Measurements from ENCODE around the gene ARSK. TPM values are rescaled to one million over a fixed set of nuclear protein-coding genes. Genes with fewer than 3 reads are reported as not detected.

The ARSK gene
- total RNA-seq, 1 experiment from 2014 or later, result 8.5 TPM

GRCh38 chr5:95565280-95565920 is 10.5 kb downstream of the ARSK start:
- H4K8ac ChIP-seq (replicated peaks; ENCODE audit: insufficient read length, low read depth, low read length), result no peak overlapping the region
- H2AK5ac ChIP-seq (ENCODE audit: insufficient read length, low read length), result no peak overlapping the region
- Mint-ChIP-seq H3K9me3 (no peaks in the 10 kb centered on the region), H3K27ac (no peak overlapping the region), H3K27me3 (ENCODE audit: low read depth) (no peaks in the 10 kb centered on the region), H3K36me3 (ENCODE audit: insufficient read depth in 1 of 3, low read depth in 3 of 3) (peaks cover 0 to 9% (median 0%) of the 10 kb centered on the region in 3 experiments; a peak in 3 of 7 replicates), H3K4me1 (no peaks in the 10 kb centered on the region; a peak in 1 of 4 replicates), H3K4me3 (no peak overlapping the region)
- H3T11ph ChIP-seq (ENCODE audit: low read length), result no peak overlapping the region
- H4K20me1 ChIP-seq (ENCODE audit: control insufficient read depth, insufficient read depth, insufficient read length), result no peaks in the 10 kb centered on the region
- H4K5ac ChIP-seq (ENCODE audit: insufficient read length, low read depth, low read length), result no peak overlapping the region
- no peaks in the 10 kb centered on the region for H3K27me3 ChIP-seq (ENCODE audit: insufficient read depth, low read length)
- DNase-seq, result no peak
- no peaks in the 10 kb centered on the region for H3K4me1 ChIP-seq (ENCODE audit: insufficient read depth, low read length)
- H3K27ac ChIP-seq (ENCODE audit: insufficient read length, low read depth, low read length), result no peak overlapping the region
- H2BK12ac ChIP-seq (ENCODE audit: insufficient read length, low read depth, low read length), result no peak overlapping the region
- no peak overlapping the region for H3K14ac ChIP-seq (ENCODE audit: insufficient read depth, low read length)
- no peak overlapping the region for H2BK15ac ChIP-seq (ENCODE audit: low read depth, low read length)
- no CpG with 5 or more reads among the region's 4 CpGs for WGBS (ENCODE audit: extremely low coverage, insufficient read length, low lambda C conversion rate)
- no peak overlapping the region for H3K9ac ChIP-seq (ENCODE audit: extremely low read depth, insufficient read length, low read length)
- no peak for TF ChIP-seq CTCF (conservative IDR thresholded peaks at IDR 0.05)
- H3K56ac ChIP-seq (ENCODE audit: insufficient read length, low read depth, low read length), result no peak overlapping the region
- H3K23ac ChIP-seq (ENCODE audit: insufficient read length, low read depth, low read length), result no peak overlapping the region
- no peak overlapping the region for H2BK20ac ChIP-seq (ENCODE audit: low read depth, low read length, poor library complexity, severe bottlenecking)
- no peak overlapping the region for H4K91ac ChIP-seq (ENCODE audit: insufficient read length, low read depth, low read length)
- no peaks in the 10 kb centered on the region for H3K23me2 ChIP-seq (ENCODE audit: insufficient read length, low read depth, low read length, poor library complexity, severe bottlenecking)
- H3K4me2 ChIP-seq (ENCODE audit: insufficient read depth, insufficient read length, low read length), result no peak overlapping the region
- no peaks in the 10 kb centered on the region for H3K9me3 ChIP-seq (ENCODE audit: control insufficient read depth, low read depth, low read length)
- no peak overlapping the region for H2BK120ac ChIP-seq (ENCODE audit: low read depth, low read length, poor library complexity, severe bottlenecking)
- H3K79me1 ChIP-seq (ENCODE audit: insufficient read depth, low read depth, low read length, poor library complexity, severe bottlenecking), result no peaks in the 10 kb centered on the region
- no peak overlapping the region for H2BK5ac ChIP-seq (ENCODE audit: insufficient read length, low read length)
- no peaks in the 10 kb centered on the region for H3K79me2 ChIP-seq (ENCODE audit: insufficient read depth, low read length)
- no peak overlapping the region for H2AFZ ChIP-seq (ENCODE audit: low read length)
- no peak overlapping the region for H3K18ac ChIP-seq (ENCODE audit: insufficient read length, low read depth, low read length)
- H3K4ac ChIP-seq (ENCODE audit: low read depth, low read length), result no peak overlapping the region

Measured in H9 (cell line).